Suprapubic skin (tissue), 3 donors: ENCODE results near the gene RBPJ.

ENCODE experiments used
- CTCF ChIP-seq, 2 donors: fragments of 200-600 bp in 1 of 2; fragments of 450-650 bp in 1 of 2; sonication (generic) in 1 of 2; IDR thresholded peaks; one replicate each; pipeline ENCODE4 v1.5.1; 2016 to 2019; ENCODE audit warnings: antibody characterized with exemption in 2 of 2, mild to moderate bottlenecking in 1 of 2, moderate library complexity in 1 of 2
- EP300 ChIP-seq: sonication (generic); formaldehyde crosslinking; IDR thresholded peaks from one replicate; pipeline ENCODE4 v1.6.1; 2017; ENCODE audit warnings: antibody characterized with exemption

GRCh38 chr4:26431461-26432180, 110.8 kb downstream of the RBPJ start:
- TF ChIP-seq CTCF (IDR thresholded peaks at IDR 0.05), result no peak
- TF ChIP-seq EP300, result no peak
